ENCODE results near the gene ZNF569. TPM values are rescaled to one million over a fixed set of nuclear protein-coding genes. Genes with fewer than 3 reads are reported as not detected.

Gene ZNF569
- total and polyA plus RNA-seq, 2 of the 13 experiments (the other 11 are each of a cell fraction or from before 2014, with no cell fraction given): 1.4 to 5.7 TPM

DNA sequence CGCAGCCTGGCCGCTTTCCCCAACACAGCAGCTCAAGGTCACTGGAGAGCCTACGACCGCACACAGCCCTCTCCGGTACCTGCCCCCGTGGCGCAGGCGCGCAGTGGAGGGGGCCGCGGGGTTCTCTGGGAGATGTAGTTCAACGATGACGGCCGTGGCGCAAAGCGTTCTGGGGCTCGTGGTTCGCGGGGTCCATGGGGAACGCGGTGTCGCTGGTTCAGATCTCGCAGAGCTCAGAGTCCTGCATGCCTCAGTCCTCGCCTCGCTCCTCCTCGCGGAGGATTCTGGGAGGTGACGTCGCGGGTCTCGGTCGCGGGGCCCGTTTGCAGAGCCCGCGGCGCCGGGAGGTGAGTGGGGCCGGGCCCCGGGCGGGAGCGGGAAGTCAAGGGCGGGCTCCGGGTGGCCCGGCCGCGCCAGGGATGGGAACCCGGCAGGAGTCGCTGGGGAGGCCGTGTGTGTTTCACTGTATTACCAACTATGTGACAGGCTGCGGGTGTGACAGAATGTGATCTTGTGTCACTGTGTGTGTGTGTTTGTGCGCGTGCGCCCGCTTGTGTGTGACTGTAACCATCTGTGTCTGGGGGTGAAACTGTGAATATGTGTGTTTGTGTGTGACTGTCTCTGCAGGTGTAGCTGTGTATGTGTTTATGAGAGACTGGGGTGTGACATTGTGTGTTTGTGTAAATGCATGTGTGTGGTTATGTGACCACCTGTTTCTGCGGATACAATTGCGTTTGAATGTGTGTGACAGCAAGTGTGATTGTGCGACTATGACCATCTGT is 96.2 kb downstream of the ZNF569 start, which contains the start of gene ZNF527:
Gene ZNF527, plus strand, starts transcription at position 220 of the 782 bp plus-strand sequence. CDS start 3,100 bp downstream, outside the sequence.
- POLR2A ChIA-PET: interaction anchor here (0.5 to 1.7 kb wide), 17 partner anchors 17 to 1678 kb away, joined by 3 to 17 read pairs (median 5); partner anchors contain the start of genes SIPA1L3, ZNF260, ZNF345 and ZNF383
- Histone ChIP-seq H3K27me3 (ENCODE audit: control insufficient read depth in 1 of 2, insufficient read depth in 2 of 2, low read length in 2 of 2) (no peaks in the 10 kb centered on the region; a peak in 1 of 5 replicates), H3K9me3 (ENCODE audit: low read length) (peaks cover 41% of the 10 kb centered on the region; the same call in 1 of the 2 replicates), H3K4me2 (ENCODE audit: low read depth, low read length) (peak within 1 kb of the TSS; percentile 94), H3K36me3 (replicated peaks in 1 of 2; ENCODE audit: control insufficient read depth in 1 of 2, insufficient read depth in 2 of 2, low read length in 2 of 2) (peaks cover 0 to 8% of the 10 kb centered on the region in 2 experiments; a peak in 2 of 5 replicates), H3K4me3 (replicated peaks in 1 of 3; ENCODE audit: insufficient read depth in 1 of 3, low read depth in 2 of 3, low read length in 3 of 3) (peak within 1 kb of the TSS; percentile 58 to 86 (median 80)), H3K79me2 (ENCODE audit: insufficient read depth, low read length) (peaks cover 3% of the 10 kb centered on the region), H4K20me1 (ENCODE audit: insufficient read depth, low read length) (no peaks in the 10 kb centered on the region), H2AFZ (ENCODE audit: low read length) (peak within 1 kb of the TSS; percentile 99), H3K4me1 (ENCODE audit: insufficient read depth, low read length) (peaks cover 8% of the 10 kb centered on the region), H3K27ac (ENCODE audit: extremely low read length, insufficient read depth, low read length) (peak within 1 kb of the TSS; percentile 67), H3K9ac (ENCODE audit: insufficient read depth, low read depth, low read length) (peak within 1 kb of the TSS; percentile 83)
- peak; percentile 96 for DNase-seq (ENCODE audit: low spot score)
- peak; percentile 89 for FAIRE-seq
- intact Hi-C loops (cut with micrococcal nuclease; ENCODE audit: unreplicated experiment) (loop anchor here (2.0 to 5.0 kb wide), 3 partner anchors 54 to 346 kb away; partner anchors contain the start of genes ZNF569, ZNF570 and ZNF607), in situ Hi-C loops (cut with HindIII; ENCODE audit: extremely low pct_ligation_motif_present, low pct_unique_long_range_greater_than_20kb) (no loop called here)
- CTCF ChIA-PET (ENCODE audit: low intra/inter-chr PET ratio, low total read pairs): no interaction called here
- WGBS (ENCODE audit: low lambda C conversion rate): 0% methylated on average over 6 of the region's 58 CpGs
- peak; percentile 98 for ATAC-seq
- TSS peak; percentile 81 for BruUV-seq (replicated peaks)
- TF ChIP-seq ZNF326 (CRISPR knock-in tag; IDR thresholded peaks at IDR 0.05; ENCODE audit: borderline replicate concordance): no peak
- no peak for TF ChIP-seq MBNL3 (CRISPR knock-in tag; conservative IDR thresholded peaks at IDR 0.05)
- TF ChIP-seq ZFY (CRISPR knock-in tag; IDR thresholded peaks at IDR 0.05): peak; percentile 93
- TF ChIP-seq GTF2F1 (IDR thresholded peaks at IDR 0.05; ENCODE audit: low read length): no peak
- TF ChIP-seq, protein P1, sequence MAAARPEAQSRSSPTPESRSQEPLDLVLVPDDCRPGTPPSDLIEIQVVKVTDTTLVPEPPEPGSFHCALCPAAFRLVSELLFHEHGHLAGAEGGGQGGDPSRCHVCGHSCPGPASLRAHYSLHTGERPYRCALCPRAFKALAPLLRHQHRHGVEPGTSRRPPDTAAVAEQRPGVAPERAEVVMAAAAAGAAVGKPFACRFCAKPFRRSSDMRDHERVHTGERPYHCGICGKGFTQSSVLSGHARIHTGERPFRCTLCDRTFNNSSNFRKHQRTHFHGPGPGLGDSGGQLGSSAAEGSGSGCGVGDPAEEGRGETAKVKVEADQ (CRISPR knock-in tag; IDR thresholded peaks at IDR 0.05; ENCODE audit: borderline replicate concordance): no peak
- no peak for TF ChIP-seq FOXK2 (IDR thresholded peaks at IDR 0.05)
- TF ChIP-seq ETV5 (CRISPR knock-in tag; IDR thresholded peaks at IDR 0.05; ENCODE audit: borderline replicate concordance): 0 out of 2 replicates have a peak, but pooled peaks have one; percentile 35
- TF ChIP-seq, protein P2, sequence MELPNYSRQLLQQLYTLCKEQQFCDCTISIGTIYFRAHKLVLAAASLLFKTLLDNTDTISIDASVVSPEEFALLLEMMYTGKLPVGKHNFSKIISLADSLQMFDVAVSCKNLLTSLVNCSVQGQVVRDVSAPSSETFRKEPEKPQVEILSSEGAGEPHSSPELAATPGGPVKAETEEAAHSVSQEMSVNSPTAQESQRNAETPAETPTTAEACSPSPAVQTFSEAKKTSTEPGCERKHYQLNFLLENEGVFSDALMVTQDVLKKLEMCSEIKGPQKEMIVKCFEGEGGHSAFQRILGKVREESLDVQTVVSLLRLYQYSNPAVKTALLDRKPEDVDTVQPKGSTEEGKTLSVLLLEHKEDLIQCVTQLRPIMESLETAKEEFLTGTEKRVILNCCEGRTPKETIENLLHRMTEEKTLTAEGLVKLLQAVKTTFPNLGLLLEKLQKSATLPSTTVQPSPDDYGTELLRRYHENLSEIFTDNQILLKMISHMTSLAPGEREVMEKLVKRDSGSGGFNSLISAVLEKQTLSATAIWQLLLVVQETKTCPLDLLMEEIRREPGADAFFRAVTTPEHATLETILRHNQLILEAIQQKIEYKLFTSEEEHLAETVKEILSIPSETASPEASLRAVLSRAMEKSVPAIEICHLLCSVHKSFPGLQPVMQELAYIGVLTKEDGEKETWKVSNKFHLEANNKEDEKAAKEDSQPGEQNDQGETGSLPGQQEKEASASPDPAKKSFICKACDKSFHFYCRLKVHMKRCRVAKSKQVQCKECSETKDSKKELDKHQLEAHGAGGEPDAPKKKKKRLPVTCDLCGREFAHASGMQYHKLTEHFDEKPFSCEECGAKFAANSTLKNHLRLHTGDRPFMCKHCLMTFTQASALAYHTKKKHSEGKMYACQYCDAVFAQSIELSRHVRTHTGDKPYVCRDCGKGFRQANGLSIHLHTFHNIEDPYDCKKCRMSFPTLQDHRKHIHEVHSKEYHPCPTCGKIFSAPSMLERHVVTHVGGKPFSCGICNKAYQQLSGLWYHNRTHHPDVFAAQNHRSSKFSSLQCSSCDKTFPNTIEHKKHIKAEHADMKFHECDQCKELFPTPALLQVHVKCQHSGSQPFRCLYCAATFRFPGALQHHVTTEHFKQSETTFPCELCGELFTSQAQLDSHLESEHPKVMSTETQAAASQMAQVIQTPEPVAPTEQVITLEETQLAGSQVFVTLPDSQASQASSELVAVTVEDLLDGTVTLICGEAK (IDR thresholded peaks at IDR 0.05): no peak
- TF ChIP-seq, protein P2 (CRISPR knock-in tag; IDR thresholded peaks at IDR 0.05): peak; percentile 91
- no peak for TF ChIP-seq TBX3 (IDR thresholded peaks at IDR 0.05; ENCODE audit: borderline replicate concordance)
- TF ChIP-seq ZNF382 (CRISPR knock-in tag; IDR thresholded peaks at IDR 0.05; ENCODE audit: borderline replicate concordance): no peak
- no peak for TF ChIP-seq ZNF83 (CRISPR knock-in tag; IDR thresholded peaks at IDR 0.05; ENCODE audit: borderline replicate concordance)

All from HepG2 (cell line).